Measurements from ENCODE around the gene A4GALT.

Gene A4GALT

GRCh38 chr22:42700355-42700754 lies 20.3 kb downstream of the A4GALT start:
- no peak for DNase-seq

GRCh38 chr22:42699976-42700352 lies 20.7 kb downstream of the A4GALT start:
- DNase-seq = no peak

GRCh38 chr22:42699281-42699975 lies 21.2 kb downstream of the A4GALT start:
- no peak for DNase-seq

GRCh38 chr22:42697542-42698013 lies 23.1 kb downstream of the A4GALT start:
- DNase-seq = no peak

- no peak for DNase-seq
Measured at GRCh38 chr22:42696331-42696967, 24.2 kb downstream of the A4GALT start.

- DNase-seq = no peak
Measured at GRCh38 chr22:42695294-42695693, 25.4 kb downstream of the A4GALT start.

GRCh38 chr22:42693763-42694683 lies 26.6 kb downstream of the A4GALT start:
- no peak for DNase-seq

GRCh38 chr22:42693055-42693762 lies 27.5 kb downstream of the A4GALT start:
- no peak for DNase-seq

GRCh38 chr22:42692239-42693054 lies 28.2 kb downstream of the A4GALT start:
- no peak for DNase-seq

- DNase-seq = no peak
Measured at GRCh38 chr22:42691440-42691839, 29.2 kb downstream of the A4GALT start.

- no peak for DNase-seq
Measured at GRCh38 chr22:42688241-42689211, 32.1 kb downstream of the A4GALT start.

GRCh38 chr22:42686756-42687491 lies 33.7 kb downstream of the A4GALT start:
- no peak for DNase-seq

- no peak for DNase-seq
Measured at GRCh38 chr22:42685941-42686653, 34.6 kb downstream of the A4GALT start.

GRCh38 chr22:42684462-42685195 lies 36.0 kb downstream of the A4GALT start:
- DNase-seq = no peak

GRCh38 chr22:42683578-42684283 lies 36.9 kb downstream of the A4GALT start:
- no peak for DNase-seq

- no peak for DNase-seq
Measured at GRCh38 chr22:42682113-42682851, 38.4 kb downstream of the A4GALT start.

- DNase-seq = no peak
Measured at GRCh38 chr22:42680648-42681047, 40.0 kb downstream of the A4GALT start.

Data from activated naive CD4-positive, alpha-beta T cell treated with Interleukin-2 at 50 U/mL for 16 hours (primary cell).